ENCODE measurements around the gene CYTH4.

DNA sequence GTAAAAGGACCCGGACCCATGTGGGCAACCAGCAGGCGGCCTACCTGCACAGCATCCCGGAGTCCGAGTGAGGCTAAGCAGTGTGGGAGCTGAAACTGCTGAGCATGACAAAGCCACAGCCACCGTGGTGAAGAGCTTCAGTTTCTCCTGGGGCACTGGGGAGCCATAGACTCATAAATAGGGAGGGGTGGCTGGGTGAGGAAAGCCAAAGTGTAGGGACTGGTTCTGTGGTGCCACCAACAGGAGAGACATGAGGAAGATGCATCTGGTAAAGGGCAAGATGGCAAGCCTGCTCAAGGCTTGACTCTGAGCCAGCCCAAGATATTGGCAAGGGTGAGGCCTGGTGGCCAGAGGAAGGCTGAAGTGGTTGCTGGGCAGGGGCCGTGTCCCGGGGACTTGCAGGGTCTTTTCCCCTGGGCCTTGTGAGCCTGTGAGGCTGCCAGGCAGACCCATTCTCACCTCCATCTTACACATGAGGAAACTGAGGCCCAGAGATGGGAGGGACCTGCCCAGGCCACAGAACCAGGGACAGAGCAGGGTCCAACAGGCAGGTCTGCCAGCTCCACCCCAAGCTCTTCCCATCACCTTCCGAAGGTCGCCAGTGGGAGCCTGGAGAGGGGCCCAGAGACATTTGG, 30.4 kb downstream of the CYTH4 start:
- TF ChIP-seq POLR2A (IDR thresholded peaks at IDR 0.05; ENCODE audit: low read depth) = no peak
- TF ChIP-seq, protein P1, sequence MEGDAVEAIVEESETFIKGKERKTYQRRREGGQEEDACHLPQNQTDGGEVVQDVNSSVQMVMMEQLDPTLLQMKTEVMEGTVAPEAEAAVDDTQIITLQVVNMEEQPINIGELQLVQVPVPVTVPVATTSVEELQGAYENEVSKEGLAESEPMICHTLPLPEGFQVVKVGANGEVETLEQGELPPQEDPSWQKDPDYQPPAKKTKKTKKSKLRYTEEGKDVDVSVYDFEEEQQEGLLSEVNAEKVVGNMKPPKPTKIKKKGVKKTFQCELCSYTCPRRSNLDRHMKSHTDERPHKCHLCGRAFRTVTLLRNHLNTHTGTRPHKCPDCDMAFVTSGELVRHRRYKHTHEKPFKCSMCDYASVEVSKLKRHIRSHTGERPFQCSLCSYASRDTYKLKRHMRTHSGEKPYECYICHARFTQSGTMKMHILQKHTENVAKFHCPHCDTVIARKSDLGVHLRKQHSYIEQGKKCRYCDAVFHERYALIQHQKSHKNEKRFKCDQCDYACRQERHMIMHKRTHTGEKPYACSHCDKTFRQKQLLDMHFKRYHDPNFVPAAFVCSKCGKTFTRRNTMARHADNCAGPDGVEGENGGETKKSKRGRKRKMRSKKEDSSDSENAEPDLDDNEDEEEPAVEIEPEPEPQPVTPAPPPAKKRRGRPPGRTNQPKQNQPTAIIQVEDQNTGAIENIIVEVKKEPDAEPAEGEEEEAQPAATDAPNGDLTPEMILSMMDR (IDR thresholded peaks at IDR 0.05) = no peak
